ENCODE measurements around the gene CLDN9. TPM values are rescaled to one million over a fixed set of nuclear protein-coding genes. Genes with fewer than 3 reads are reported as not detected.

CLDN9 gene
- total RNA-seq, 1 donor from 2014 or later: 0.48 TPM

DNA sequence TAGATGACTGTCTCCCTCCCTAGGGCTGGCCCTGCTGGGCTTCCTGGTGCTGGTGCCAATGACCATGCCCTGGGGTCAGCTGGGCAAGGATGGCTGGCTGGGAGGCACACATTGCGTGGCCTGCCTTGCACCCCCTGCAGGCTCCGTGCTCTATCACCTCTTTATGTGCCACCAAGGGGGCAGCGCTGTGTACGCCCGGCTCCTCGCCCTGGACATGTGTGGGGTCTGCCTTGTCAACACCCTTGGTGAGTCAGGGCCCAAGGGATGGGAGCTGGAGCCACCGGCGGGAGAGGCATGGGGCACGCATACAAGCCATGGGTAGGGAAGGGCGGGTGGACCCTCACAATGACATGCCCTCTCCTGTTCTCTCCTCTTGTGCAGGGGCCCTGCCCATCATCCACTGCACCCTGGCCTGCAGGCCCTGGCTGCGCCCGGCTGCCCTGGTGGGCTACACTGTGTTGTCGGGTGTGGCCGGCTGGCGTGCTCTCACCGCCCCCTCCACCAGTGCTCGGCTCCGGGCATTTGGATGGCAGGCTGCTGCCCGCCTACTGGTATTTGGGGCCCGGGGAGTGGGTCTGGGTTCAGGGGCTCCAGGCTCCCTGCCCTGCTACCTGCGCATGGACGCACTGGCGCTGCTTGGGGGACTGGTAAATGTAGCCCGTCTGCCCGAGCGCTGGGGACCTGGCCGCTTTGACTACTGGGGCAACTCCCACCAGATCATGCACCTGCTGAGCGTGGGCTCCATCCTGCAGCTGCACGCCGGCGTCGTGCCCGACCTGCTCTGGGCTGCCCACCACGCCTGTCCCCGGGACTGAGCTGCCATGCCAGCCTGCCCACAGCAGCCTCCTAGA is 41.4 kb upstream of the CLDN9 start:
- no peak for TF ChIP-seq EZH2 (IDR thresholded peaks at IDR 0.05; ENCODE audit: insufficient read depth, low read length)
- TF ChIP-seq, protein P1, sequence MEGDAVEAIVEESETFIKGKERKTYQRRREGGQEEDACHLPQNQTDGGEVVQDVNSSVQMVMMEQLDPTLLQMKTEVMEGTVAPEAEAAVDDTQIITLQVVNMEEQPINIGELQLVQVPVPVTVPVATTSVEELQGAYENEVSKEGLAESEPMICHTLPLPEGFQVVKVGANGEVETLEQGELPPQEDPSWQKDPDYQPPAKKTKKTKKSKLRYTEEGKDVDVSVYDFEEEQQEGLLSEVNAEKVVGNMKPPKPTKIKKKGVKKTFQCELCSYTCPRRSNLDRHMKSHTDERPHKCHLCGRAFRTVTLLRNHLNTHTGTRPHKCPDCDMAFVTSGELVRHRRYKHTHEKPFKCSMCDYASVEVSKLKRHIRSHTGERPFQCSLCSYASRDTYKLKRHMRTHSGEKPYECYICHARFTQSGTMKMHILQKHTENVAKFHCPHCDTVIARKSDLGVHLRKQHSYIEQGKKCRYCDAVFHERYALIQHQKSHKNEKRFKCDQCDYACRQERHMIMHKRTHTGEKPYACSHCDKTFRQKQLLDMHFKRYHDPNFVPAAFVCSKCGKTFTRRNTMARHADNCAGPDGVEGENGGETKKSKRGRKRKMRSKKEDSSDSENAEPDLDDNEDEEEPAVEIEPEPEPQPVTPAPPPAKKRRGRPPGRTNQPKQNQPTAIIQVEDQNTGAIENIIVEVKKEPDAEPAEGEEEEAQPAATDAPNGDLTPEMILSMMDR (IDR thresholded peaks at IDR 0.05; ENCODE audit: insufficient read depth, low read depth, low read length): no peak

GRCh38 chr16:2971985-2972784 is 40.5 kb upstream of the CLDN9 start:
- Mint-ChIP-seq H3K9me3 (ENCODE audit: unreplicated experiment) (no peaks in the 10 kb centered on the region), H3K4me3 (ENCODE audit: unreplicated experiment) (peak overlapping the region; percentile 60), H3K27me3 (ENCODE audit: low read depth, unreplicated experiment) (peaks cover 15% of the 10 kb centered on the region), H3K27ac (ENCODE audit: unreplicated experiment) (peak overlapping the region; percentile 66), H3K4me1 (ENCODE audit: low read depth, unreplicated experiment) (no peaks in the 10 kb centered on the region), H3K36me3 (ENCODE audit: low read depth, unreplicated experiment) (peaks cover 6% of the 10 kb centered on the region)
- H3K9me3 ChIP-seq (ENCODE audit: insufficient read depth, low read depth, low read length): no peaks in the 10 kb centered on the region
- TF ChIP-seq, protein P1 (IDR thresholded peaks at IDR 0.05; ENCODE audit: insufficient read depth, low read depth, low read length): no peak
- TF ChIP-seq EZH2 (IDR thresholded peaks at IDR 0.05; ENCODE audit: insufficient read depth, low read length): no peak
- FAIRE-seq (no peak), DNase-seq (ENCODE audit: low read depth) (no peak)
- peaks cover 4% of the 10 kb centered on the region for H3K4me1 ChIP-seq (ENCODE audit: insufficient read depth, low read length)
- no peak overlapping the region for H2AFZ ChIP-seq (ENCODE audit: low read depth, low read length)
- H3K27ac ChIP-seq (ENCODE audit: low read depth, low read length): no peak overlapping the region
- peaks cover 28% of the 10 kb centered on the region for H4K20me1 ChIP-seq (ENCODE audit: insufficient read depth, low read length)
- H3K79me2 ChIP-seq (ENCODE audit: insufficient read depth, low read length): no peaks in the 10 kb centered on the region
- no peak overlapping the region for H3K4me3 ChIP-seq (ENCODE audit: insufficient read depth, low read depth, low read length)
- H3K36me3 ChIP-seq (ENCODE audit: insufficient read depth, low read length): no peaks in the 10 kb centered on the region
- H3K27me3 ChIP-seq (ENCODE audit: insufficient read depth, low read length): peaks cover 10% of the 10 kb centered on the region
- no peak overlapping the region for H3K9ac ChIP-seq (ENCODE audit: low read length)
- H3K4me2 ChIP-seq (ENCODE audit: low read length): no peak overlapping the region

More for the DNA sequence above, 41.4 kb upstream of the CLDN9 start:
- Histone ChIP-seq H3K4me3 (ENCODE audit: insufficient read depth, low read depth, low read length) (no peak overlapping the region), H3K36me3 (ENCODE audit: insufficient read depth, low read length) (no peaks in the 10 kb centered on the region), H4K20me1 (ENCODE audit: insufficient read depth, low read length) (peaks cover 28% of the 10 kb centered on the region), H3K9me3 (ENCODE audit: insufficient read depth, low read depth, low read length) (no peaks in the 10 kb centered on the region), H3K4me2 (ENCODE audit: low read length) (peak overlapping the region; percentile 97), H3K4me1 (ENCODE audit: insufficient read depth, low read length) (peaks cover 4% of the 10 kb centered on the region), H3K27ac (ENCODE audit: low read depth, low read length) (no peak overlapping the region), H3K9ac (ENCODE audit: low read length) (no peak overlapping the region), H2AFZ (ENCODE audit: low read depth, low read length) (no peak overlapping the region), H3K27me3 (ENCODE audit: insufficient read depth, low read length) (peaks cover 10% of the 10 kb centered on the region), H3K79me2 (ENCODE audit: insufficient read depth, low read length) (no peaks in the 10 kb centered on the region)
- FAIRE-seq (no peak), DNase-seq (ENCODE audit: low read depth) (no peak)
- Mint-ChIP-seq H3K4me1 (ENCODE audit: low read depth, unreplicated experiment) (no peaks in the 10 kb centered on the region), H3K27me3 (ENCODE audit: low read depth, unreplicated experiment) (peaks cover 11% of the 10 kb centered on the region), H3K27ac (ENCODE audit: unreplicated experiment) (no peak overlapping the region), H3K4me3 (ENCODE audit: unreplicated experiment) (peak overlapping the region; percentile 64), H3K9me3 (ENCODE audit: unreplicated experiment) (no peaks in the 10 kb centered on the region), H3K36me3 (ENCODE audit: low read depth, unreplicated experiment) (peaks cover 6% of the 10 kb centered on the region)

Measured in astrocyte (in vitro differentiated cells and primary cell).